Smooth muscle cell of bladder (primary cell): Measurements from ENCODE around the gene KRAS. TPM values are rescaled to one million over a fixed set of nuclear protein-coding genes. Genes with fewer than 3 reads are reported as not detected.

Source experiments
- total RNA-seq: library from RNA; depleted of rRNA; stranded (reverse); fragments of >200 nt; gene quantifications from 2 replicates; pipeline ENCODE4 v1.2.3, GENCODE V29; 2014

The KRAS gene
- 9.7 and 10.8 TPM in 2 replicates for total RNA-seq

DNA sequence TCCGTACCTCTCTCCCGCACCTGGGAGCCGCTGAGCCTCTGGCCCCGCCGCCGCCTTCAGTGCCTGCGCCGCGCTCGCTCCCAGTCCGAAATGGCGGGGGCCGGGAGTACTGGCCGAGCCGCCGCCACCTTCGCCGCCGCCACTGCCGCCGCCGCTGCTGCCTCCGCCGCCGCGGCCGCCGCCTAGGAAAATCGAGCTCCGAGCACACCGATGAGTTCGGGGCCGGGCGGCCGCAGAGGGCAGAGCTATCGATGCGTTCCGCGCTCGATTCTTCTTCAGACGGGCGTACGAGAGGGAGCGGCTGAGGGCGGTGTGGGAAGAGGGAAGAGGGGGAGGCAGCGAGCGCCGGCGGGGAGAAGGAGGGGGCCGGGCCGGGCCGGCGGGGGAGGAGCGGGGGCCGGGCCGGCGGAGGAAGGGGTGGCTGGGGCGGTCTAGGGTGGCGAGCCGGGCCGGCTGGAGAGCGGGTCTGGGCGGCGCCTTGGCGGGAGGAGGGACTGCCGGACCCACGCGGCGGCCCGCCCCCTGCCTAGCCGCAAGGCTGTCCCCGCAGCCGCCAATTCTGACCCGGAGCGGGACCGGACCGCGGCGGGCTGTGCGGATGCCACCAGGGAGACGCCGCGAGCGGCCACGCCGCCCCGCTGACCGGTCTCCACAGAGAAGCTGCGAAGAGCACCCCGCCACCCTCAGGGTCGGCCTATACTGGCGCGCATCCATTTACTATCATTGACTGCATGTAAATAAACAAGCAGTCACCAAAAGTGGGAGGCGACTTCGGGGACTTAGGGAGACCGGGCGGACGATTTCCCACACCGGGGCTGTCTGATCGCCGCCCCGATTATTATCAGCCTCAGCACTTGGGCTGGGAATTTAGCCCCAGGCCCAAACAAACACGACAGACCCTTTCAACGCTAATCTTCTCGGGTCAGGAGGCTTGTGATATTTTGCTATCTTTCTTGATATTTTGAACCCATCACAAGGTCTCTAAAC is at the start of gene KRAS:
Gene KRAS, minus strand, starts transcription at position 186 of the 987 bp plus-strand sequence.

DNA sequence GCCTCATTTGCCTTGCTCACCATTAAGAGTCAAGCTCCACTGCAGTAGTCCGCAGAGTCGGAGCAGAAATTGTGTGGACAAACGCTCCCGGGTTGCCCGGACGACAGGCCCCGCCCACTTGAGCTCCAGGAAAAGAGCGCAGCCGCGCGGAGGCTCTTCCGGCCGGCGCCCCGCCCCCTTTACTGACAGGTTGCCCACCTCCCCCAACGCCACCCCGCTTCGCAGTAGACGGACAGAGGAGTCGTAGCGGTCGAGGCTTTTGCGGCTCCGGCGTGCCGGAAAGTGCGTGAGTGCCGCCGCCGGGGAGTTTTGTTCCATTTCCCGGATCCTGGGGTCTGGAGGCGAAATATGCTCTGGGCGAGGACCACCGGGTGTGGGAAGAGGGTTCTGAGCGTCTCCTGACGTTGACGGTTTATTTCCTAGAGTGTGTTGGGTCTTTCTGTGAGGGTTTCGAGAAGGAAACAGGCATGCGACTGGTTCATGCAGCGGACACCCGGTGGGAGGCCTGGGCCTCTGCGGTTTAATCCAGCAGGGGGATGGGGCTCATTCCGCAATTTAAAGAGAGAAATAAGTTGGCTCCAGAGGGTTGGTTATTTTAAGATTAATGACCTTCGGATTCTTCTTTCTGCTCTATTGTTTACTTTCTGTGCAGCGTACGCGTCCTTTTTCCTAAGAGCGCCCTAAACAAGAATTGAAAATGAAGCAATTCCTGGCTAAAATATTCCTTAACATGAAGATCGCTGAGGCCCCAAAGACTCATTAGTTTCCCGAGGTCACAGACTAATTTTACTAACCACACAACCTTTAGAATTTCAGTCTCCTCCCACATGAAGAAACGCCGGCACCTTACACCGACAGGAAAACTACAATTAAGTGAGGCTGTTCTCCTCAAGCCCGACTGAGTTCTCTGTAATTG is 55.4 kb downstream of the KRAS start, which contains the start of the genes DNAI7 and ETFRF1:
Gene DNAI7, minus strand, starts transcription at position 105 of the 916 bp plus-strand sequence. Its CDS starts 82 bp downstream, at position 23.
Gene ETFRF1, plus strand, starts transcription at position 182 of the 916 bp plus-strand sequence. CDS start 8,720 bp downstream, outside the sequence.

Other genes with a start within 250 kb of the KRAS start
- 0.18 and 0.43 TPM in 2 replicates for gene DNAI7, start 55.8 kb downstream of the KRAS start, total RNA-seq
- 15.4 and 24.3 TPM in 2 replicates for gene ETFRF1, start 55.7 kb downstream of the KRAS start, total RNA-seq